GM21390 (cell line): ENCODE results near the gene OGFR.
A peak's percentile ranks its signal among the peaks of the same experiment; 100 is the strongest.
"Not testable (repeated sequence)": the region's sequence is repeated elsewhere in the genome, so short reads cannot be mapped to it uniquely, and the experiment has no call there.

Experiments used
- ATAC-seq: cut with Tn5 transposase; IDR thresholded peaks from one replicate; pipeline ENCODE4 v1.9.1; 2021; ENCODE audit not compliant: unreplicated experiment

OGFR gene

DNA sequence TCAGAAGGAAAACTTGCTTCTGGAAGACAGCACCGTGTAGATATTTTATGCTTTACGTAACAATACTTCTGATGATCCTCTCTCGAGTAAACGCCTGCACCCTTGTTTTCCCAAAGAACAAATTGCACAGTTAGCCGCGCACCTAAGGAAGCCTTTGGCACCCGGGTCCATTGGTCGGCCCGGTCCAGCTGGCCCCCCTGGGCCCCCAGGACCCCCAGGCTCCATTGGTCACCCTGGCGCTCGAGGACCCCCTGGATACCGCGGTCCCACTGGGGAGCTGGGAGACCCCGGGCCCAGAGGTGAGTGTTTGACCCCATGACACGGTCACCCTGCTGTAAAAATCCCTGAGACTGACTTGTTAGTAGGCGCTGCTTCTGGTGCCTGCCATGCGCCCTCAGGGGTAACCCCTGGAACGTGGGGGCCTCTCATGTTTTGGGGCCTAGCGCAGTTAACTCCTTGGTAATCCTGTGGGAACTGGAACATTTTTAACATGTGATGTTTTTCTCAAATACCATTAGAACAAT lies 32.4 kb downstream of the OGFR start:
- ATAC-seq, result no peak

- ATAC-seq, result no peak
These were observed 33.1 kb downstream of the OGFR start for GRCh38 chr20:62837790-62838127.

GRCh38 chr20:62838128-62838891 lies 33.7 kb downstream of the OGFR start:
- ATAC-seq, result peak; percentile 74

GRCh38 chr20:62839261-62839660 lies 34.6 kb downstream of the OGFR start:
- ATAC-seq, result no peak

GRCh38 chr20:62839816-62840215 lies 35.2 kb downstream of the OGFR start:
- no peak for ATAC-seq

DNA sequence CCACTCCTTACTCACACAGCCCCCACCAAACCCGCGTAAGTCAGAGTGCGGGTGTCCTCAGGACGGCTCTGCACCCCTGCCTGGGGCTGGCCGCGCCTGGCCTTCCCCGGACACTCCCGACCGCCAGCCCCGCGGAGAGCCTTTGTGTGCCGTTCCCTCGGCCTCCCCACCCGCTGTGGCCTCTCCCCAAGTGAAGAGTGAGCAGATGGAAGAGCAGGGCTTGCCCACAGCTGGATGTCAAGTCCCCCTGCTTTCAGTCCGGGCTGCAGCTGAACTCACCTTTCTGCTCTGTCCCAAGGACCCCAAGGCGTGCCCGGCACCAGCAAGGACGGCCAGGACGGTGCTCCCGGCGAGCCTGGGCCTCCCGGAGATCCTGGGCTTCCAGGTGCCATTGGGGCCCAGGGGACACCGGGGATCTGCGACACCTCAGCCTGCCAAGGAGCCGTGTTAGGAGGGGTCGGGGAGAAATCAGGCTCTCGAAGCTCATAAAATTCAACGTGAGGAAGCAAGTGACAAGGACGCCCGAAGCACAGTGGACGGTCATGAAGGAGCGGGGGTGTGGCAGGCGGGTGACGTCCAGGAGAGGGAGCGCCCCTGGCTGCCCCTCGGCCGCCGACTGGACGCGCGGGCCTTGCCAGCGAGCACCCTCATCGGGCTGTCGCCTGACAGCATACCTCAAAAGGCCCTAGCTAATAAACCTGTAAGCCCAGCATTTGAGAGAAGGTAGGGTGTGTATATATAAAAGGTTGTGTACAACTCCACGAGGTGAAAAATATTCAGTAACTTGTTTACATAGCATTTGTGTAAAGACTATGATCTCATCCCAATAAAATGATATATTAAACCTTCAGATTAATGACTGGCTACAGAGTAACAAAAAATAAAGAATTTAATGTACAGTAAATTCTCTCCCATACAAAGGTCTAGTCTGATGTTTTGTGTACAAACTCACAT lies 35.9 kb downstream of the OGFR start:
- ATAC-seq, result no peak

GRCh38 chr20:62841705-62842212 lies 37.1 kb downstream of the OGFR start:
- no peak for ATAC-seq

GRCh38 chr20:62843656-62844055 lies 39.0 kb downstream of the OGFR start:
- no peak for ATAC-seq

DNA sequence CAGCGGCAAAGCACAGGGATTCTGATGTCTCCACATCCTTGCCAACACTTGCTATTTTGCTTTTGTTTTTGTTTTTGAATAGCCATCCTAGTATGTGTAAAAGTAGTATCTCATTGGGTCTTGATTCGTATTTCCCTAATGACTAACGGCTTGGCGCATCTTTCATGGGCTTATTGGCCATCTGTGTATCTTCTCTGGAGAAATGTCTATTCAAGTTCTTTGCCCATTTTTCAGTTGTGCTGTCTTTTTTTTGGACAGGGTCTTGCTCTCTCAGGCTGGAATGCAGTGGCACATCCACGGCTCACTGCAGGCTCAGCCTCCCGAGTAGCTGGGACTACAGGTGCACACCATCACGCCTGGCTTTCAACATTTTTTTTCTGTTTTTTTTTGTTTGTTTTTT lies 39.5 kb downstream of the OGFR start:
- no peak for ATAC-seq

DNA sequence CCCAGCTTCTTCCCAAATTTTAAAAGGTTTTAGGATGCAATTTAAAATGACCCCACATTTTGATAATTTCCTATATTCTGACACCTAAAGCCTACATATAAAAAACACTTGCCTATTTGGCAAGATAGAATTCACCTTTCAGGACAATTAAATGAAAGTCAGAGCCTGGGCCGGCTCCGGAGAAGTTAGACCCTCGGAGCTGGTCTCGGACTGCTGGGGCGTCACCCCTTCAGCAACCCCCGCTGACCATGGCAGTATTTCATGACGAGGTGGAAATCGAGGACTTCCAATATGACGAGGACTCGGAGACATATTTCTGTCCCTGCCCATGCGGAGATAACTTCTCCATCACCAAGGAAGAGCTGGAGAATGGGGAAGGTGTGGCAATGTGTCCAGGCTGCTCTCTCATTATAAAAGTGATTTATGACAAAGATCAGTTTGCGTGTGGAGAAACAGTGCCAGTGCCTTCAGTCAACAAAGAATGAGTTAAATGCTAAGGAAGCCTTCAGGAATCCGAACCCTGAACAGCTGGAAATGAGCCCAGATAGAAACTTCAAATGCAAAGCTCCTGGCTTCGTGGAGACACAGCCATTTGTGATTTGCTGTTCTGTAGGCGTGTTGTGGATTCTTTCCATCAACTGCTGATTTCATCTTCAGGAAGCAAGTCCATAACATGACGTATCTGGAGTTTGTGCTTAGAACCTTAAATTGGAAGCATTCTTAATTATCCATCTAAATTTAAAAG lies 41.0 kb downstream of the OGFR start:
- no peak for ATAC-seq

DNA sequence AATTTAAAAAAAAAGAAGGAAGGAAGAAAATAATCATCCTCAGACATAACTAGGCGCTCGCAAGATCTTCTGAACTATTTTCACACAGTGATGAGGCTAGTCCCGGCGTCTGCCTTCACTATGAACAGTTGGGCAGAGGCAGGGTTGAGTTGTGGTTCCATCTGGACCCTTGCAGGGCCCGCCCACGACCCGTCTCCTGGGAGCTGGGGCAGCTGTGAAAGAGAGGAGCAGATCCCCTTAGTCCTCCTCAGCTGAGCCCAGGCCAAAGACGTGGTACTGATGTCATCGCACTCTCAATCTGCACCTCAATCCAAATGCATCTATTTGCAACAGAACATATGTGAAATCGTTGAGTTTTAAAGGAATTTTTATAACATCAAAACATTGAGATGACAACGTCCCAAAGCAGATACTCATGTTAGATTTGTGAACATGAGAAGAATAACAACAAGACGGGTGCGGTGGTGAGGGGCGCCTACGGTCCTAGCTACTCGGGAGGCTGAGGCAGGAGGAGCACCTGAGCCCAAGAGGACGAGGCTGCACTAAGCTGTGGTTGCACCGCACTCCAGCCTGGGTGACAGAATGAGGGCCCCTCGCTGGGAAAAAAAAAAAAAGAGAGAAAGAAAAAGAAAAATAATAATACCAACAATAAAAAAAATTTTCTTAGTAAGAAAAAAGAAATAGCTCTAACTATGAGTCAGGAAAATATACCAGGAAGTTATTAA lies 41.7 kb downstream of the OGFR start:
- no peak for ATAC-seq

DNA sequence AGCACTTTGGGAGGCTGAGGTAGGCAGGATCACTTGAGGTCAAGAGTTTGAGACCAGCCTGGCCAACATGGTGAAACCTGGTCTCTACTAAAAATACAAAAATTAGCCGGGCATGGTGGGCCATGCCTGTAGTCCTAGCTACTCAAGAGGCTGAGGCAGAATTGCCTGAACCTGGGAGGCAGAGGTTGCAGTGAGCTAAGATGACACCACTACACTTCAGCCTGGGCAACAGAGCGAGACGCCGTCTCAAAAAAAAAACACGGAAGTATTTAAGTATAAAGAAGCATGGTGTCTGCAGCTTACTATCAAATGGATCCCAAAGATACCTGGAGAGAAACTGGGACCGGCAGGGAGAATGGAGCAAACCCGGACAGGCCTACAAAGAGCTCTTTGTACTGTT lies 44.3 kb downstream of the OGFR start:
- ATAC-seq, result not testable (repeated sequence)

GRCh38 chr20:62849431-62849830 lies 44.8 kb downstream of the OGFR start:
- no peak for ATAC-seq

DNA sequence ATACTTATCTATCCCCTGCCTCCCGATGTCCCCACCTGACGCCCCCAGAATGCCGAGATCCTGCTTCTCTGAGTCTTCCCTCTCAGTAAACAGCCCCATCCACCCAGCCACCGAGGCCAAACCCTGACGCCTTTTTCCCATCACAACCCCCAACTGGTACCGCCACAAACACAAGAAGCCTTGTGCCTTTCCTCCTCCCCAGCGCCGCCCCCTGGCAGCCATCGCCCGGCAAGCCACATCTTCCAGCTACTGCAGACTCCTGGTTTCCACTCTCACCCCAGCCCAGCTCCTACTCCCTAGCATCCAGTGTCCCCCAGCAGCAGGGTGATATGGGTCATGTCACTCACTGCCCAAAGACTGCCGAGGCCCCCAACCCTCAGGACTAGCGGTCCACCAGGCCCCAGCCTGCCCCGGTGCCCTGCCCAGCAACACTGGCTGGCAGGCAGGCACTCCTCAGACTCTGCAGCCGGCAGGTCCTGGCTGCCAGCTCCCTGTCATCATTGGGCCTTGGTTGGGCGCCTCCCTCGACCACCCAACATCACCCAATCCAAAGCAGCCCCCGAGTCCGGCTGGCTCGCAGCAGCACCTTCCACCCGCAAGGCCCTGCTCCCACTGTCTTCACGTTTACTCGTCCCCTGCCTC lies 45.8 kb downstream of the OGFR start:
- no peak for ATAC-seq

DNA sequence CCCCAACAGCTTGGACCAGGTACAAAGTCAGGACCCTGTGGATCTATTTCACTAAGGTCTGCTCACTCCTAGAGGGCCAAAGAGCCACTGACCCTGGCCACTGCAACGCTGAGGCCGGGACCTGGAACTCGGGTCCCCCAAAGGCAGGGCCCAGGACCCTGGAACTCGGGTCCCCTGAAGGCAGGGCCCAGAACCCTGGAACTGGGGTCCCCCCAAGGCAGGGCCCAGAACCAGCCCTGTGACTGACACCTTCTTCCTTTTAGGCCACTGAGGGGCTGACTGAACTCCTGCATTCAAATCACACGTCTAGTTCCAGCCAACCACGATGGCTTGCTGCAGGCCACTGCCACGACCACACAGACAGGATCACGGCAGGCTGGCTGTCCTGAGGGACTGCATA lies 47.6 kb downstream of the OGFR start:
- no peak for ATAC-seq

- ATAC-seq, result no peak
These were observed 48.2 kb downstream of the OGFR start for GRCh38 chr20:62852841-62853240.

- ATAC-seq, result not testable (repeated sequence)
These were observed 48.7 kb downstream of the OGFR start for GRCh38 chr20:62853304-62853703.

- no peak for ATAC-seq
These were observed 49.5 kb downstream of the OGFR start for GRCh38 chr20:62854121-62854520.

DNA sequence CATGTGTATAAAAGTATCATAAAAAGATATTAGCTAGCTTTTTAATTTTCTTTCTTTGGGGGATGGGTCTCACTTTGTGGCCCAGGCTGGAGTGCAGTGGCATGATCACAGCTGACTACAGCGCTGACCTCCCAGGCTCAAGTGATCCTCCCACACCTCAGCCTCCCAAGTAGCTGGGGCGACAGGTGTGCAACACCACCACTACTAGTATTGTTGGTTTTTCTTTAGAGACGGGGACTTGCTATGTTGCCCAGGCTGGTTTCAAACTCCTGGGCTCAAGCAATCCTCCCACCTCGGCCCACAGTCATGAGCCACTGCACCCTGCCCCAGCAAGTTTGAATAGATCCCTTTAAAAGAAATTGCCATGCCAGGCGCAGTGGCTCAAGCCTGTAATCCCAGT lies 50.5 kb downstream of the OGFR start:
- no peak for ATAC-seq
